Measurements from ENCODE around the gene RAB15.

The RAB15 gene

GRCh38 chr14:64931123-64931522 is 41.0 kb downstream of the RAB15 start:
- TF ChIP-seq TAF1 (IDR thresholded peaks at IDR 0.05; ENCODE audit: borderline replicate concordance, insufficient read depth, low read length) (no peak), REST (IDR thresholded peaks at IDR 0.05; ENCODE audit: insufficient read depth in 1 of 2, low read depth in 2 of 2, low read length in 2 of 2) (no peak), SIN3A (IDR thresholded peaks at IDR 0.05; ENCODE audit: borderline replicate concordance, insufficient read depth, low read length) (no peak), FOXP2 (optimal IDR thresholded peaks at IDR 0.05; ENCODE audit: borderline replicate concordance, extremely low read depth, extremely low read length, insufficient read depth) (no peak), POLR2AphosphoS5 (IDR thresholded peaks at IDR 0.05; ENCODE audit: low read depth, low read length) (no peak)

DNA sequence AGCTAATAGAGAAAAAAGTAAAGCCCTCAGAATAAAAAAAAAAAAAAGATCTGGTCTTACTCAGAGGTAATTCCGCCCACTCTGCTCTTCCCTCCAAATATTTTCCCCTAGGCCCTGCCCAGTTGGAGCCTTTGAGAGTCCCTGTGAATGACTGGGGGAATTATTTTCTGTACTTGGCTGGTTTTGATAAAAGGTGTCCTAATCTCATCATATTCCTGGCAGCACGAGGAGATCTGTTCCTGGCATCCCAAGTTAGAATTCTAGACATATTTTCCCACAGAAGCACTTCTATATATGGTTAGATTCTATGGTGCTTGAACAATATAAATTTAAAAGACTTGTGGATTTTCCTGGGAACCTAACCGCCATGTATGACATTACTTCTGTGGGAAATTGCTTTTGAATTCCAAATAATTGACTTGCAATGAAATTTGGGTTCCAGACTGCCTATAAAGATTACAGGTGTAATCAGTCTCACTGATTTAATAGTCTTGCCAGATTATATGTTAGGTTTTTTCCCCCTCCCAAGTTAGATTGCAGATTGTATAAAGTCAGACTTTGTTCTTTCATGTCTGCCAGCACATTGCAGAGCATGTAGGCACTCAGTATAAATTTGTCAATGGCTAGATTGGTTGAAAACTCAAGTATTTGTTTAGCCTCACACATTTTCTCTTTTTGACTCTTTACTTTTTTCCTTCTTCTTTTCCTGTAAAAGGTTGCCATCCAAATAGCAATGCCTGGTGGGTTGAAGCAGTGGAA is 41.9 kb downstream of the RAB15 start:
- no peak for TF ChIP-seq TAF1 (IDR thresholded peaks at IDR 0.05; ENCODE audit: borderline replicate concordance, insufficient read depth, low read length)
- TF ChIP-seq FOXP2 (optimal IDR thresholded peaks at IDR 0.05; ENCODE audit: borderline replicate concordance, extremely low read depth, extremely low read length, insufficient read depth), result no peak
- TF ChIP-seq REST (IDR thresholded peaks at IDR 0.05; ENCODE audit: insufficient read depth in 1 of 2, low read depth in 2 of 2, low read length in 2 of 2), result no peak
- no peak for TF ChIP-seq POLR2AphosphoS5 (IDR thresholded peaks at IDR 0.05; ENCODE audit: low read depth, low read length)

DNA sequence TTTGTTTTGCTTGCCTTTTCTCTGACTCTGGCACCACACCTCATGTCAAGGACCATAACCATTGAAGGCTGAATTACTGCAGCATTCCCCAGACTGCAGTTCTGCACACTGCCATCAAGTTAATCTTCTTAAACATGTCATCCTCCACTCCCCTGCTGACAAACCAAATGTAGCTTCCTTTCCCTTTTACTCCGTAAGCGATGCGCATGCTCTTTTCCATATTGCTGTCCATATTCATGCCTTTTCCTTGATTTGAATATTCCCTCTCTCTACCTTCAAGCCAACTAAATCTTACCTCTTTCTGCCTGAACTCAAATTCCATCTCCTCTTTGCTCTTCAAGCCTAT is 43.1 kb downstream of the RAB15 start:
- TF ChIP-seq REST (IDR thresholded peaks at IDR 0.05; ENCODE audit: insufficient read depth in 1 of 2, low read depth in 2 of 2, low read length in 2 of 2) (no peak), TAF1 (IDR thresholded peaks at IDR 0.05; ENCODE audit: borderline replicate concordance, insufficient read depth, low read length) (no peak), FOXP2 (optimal IDR thresholded peaks at IDR 0.05; ENCODE audit: borderline replicate concordance, extremely low read depth, extremely low read length, insufficient read depth) (no peak), SIN3A (IDR thresholded peaks at IDR 0.05; ENCODE audit: borderline replicate concordance, insufficient read depth, low read length) (no peak), POLR2AphosphoS5 (IDR thresholded peaks at IDR 0.05; ENCODE audit: low read depth, low read length) (no peak)

GRCh38 chr14:64928239-64929013 is 43.7 kb downstream of the RAB15 start:
- TF ChIP-seq REST (IDR thresholded peaks at IDR 0.05; ENCODE audit: insufficient read depth in 1 of 2, low read depth in 2 of 2, low read length in 2 of 2) (no peak), TAF1 (IDR thresholded peaks at IDR 0.05; ENCODE audit: borderline replicate concordance, insufficient read depth, low read length) (no peak), FOXP2 (optimal IDR thresholded peaks at IDR 0.05; ENCODE audit: borderline replicate concordance, extremely low read depth, extremely low read length, insufficient read depth) (no peak), POLR2AphosphoS5 (IDR thresholded peaks at IDR 0.05; ENCODE audit: low read depth, low read length) (no peak), SIN3A (IDR thresholded peaks at IDR 0.05; ENCODE audit: borderline replicate concordance, insufficient read depth, low read length) (no peak)
